NB4 (cell line): ENCODE measurements around the gene GPR78.

ENCODE experiments used
- DNase-seq: peaks from one replicate; pipeline ENCODE4 v3.0.0; 2010; ENCODE audit warnings: low read depth
- H3K4me3 ChIP-seq: one replicate; pipeline ENCODE4 v1.5.1; 2011; ENCODE audit warnings: mild to moderate bottlenecking, low read depth, low read length, moderate library complexity
- CTCF ChIP-seq: IDR thresholded peaks from one replicate; pipeline ENCODE4 v1.5.1; 2012; ENCODE audit warnings: low read depth, low read length
- MAX ChIP-seq: IDR thresholded peaks from 2 replicates; pipeline ENCODE4 v1.6.1; 2011; ENCODE audit warnings: low read depth, low read length
- MYC ChIP-seq: IDR thresholded peaks from 2 replicates; pipeline ENCODE4 v1.6.1; 2011; ENCODE audit warnings: low read depth, low read length
- POLR2A ChIP-seq: IDR thresholded peaks from 2 replicates; pipeline ENCODE4 v1.6.1; 2011; ENCODE audit warnings: mild to moderate bottlenecking; ENCODE audit not compliant: insufficient read length; ENCODE audit errors: extremely low read depth

GPR78 gene

GRCh38 chr4:8554555-8555100 is 25.6 kb upstream of the GPR78 start:
- DNase-seq = no peak
- no peak overlapping the region for H3K4me3 ChIP-seq
- no peak for TF ChIP-seq MYC
- TF ChIP-seq MAX = no peak
- no peak for TF ChIP-seq CTCF
- no peak for TF ChIP-seq POLR2A

GRCh38 chr4:8555716-8556115 is 24.5 kb upstream of the GPR78 start:
- TF ChIP-seq MAX (no peak), CTCF (no peak), POLR2A (no peak), MYC (no peak)
- no peak for DNase-seq

GRCh38 chr4:8556341-8557150 is 23.6 kb upstream of the GPR78 start:
- no peak for DNase-seq

More at GRCh38 chr4:8555716-8556115, 24.5 kb upstream of the GPR78 start:
- no peak overlapping the region for H3K4me3 ChIP-seq

GRCh38 chr4:8557151-8558076 is 22.8 kb upstream of the GPR78 start:
- H3K4me3 ChIP-seq = no peak overlapping the region
- TF ChIP-seq MYC (no peak), POLR2A (no peak), MAX (no peak), CTCF (no peak)
- DNase-seq = no peak

More at GRCh38 chr4:8556341-8557150, 23.6 kb upstream of the GPR78 start:
- H3K4me3 ChIP-seq = no peak overlapping the region
- TF ChIP-seq POLR2A (no peak), CTCF (no peak), MYC (no peak), MAX (no peak)

- DNase-seq = no peak
- TF ChIP-seq POLR2A (no peak), CTCF (no peak), MYC (no peak), MAX (no peak)
- H3K4me3 ChIP-seq = no peak overlapping the region
These were observed 21.9 kb upstream of the GPR78 start for GRCh38 chr4:8558080-8558960.
